ENCODE data around the gene FBXO11.
"Not testable (repeated sequence)": the region's sequence is repeated elsewhere in the genome, so short reads cannot be mapped to it uniquely, and the experiment has no call there.

The FBXO11 gene

DNA sequence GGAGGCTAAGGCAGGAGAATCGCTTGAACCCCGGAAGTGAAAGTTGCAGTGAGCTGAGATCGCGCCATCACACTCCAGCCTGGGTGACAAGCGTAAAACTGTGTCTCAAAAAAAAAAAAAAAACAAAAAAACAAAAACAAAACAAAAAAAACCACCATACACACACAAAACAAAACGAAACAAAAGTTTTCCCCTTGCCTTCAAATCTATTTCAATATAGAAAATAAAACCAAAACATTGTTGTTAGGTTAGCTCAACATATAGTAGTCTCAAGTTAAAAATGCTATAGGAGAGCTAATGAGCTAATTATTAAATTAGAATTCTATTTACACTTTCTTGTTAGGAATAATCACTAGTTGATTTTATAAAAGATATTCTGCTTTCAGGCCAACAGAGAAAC, 43.3 kb downstream of the FBXO11 start:
- DNase-seq (ENCODE audit: extremely low read depth in 1 of 2, low read depth in 1 of 2), result no peak

DNA sequence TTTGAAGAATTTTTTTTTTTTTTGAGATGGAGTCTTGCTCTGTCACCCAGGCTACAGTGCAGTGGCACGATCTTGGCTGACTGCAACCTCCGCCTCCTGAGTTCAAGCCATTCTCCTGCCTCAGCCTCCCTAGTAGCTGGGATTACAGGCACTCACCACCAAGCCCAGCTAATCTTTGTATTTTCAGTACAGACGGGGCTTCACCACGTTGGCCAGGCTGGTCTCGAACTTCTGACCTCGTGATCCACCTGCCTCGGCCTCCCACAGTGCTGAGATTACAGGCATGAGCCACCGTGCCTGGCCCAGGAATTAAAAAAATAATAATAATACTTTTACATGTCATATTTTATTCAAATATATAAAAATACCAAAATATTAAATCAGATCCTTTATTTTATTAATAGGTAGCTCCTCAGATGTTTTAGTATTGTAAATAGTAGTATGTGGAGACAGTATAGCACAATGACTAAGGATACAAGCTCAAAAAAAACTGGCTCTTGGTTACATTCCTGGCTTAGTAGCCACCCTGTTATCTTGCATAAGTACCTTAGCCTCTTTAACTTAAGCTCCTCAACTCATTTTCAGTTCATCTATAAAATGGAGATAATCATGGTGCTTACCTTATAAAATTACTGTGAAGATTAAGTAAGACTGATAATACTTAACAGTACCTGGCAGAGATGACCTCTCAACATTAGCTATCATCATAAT, 53.1 kb downstream of the FBXO11 start:
- not testable (repeated sequence) for DNase-seq (ENCODE audit: extremely low read depth in 1 of 2, low read depth in 1 of 2)

DNA sequence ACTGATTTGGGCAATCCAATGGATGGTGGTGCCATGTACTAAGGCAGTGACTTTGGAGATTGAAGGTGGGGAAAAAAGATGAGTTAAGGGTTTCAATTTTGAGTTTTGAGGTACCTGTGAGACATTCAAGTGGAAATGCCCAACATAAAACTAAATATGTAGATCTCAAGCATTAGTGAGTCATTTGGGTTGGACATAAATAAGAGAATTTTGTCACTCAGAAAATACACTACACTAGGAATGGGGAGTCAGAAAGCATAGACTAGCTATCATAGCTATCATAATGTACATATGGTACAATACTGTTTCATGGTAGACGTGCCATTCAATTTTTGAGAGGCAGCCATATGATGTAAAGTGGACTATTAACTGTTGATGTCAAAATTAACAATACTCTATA, 56.1 kb downstream of the FBXO11 start:
- DNase-seq (ENCODE audit: extremely low read depth in 1 of 2, low read depth in 1 of 2), result no peak

DNA sequence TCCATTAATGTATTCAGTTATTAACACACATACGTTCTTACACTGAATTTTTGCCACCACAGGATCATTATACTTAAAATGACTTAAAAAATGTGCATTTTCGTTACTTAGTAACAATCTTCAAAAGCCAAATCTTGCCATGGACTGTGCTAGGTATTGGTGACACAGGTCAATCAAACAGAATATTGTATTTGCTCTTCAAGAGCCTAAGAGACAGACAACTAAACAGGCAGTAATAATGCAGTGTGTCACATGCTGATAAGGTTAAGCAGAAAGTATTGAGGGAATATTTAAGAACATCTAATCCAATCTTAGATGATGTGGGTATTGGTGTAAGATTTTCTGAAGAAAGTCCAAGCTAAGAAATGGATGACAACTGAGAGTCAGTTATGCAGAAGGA, 56.9 kb downstream of the FBXO11 start:
- no peak for DNase-seq (ENCODE audit: extremely low read depth in 1 of 2, low read depth in 1 of 2)

DNA sequence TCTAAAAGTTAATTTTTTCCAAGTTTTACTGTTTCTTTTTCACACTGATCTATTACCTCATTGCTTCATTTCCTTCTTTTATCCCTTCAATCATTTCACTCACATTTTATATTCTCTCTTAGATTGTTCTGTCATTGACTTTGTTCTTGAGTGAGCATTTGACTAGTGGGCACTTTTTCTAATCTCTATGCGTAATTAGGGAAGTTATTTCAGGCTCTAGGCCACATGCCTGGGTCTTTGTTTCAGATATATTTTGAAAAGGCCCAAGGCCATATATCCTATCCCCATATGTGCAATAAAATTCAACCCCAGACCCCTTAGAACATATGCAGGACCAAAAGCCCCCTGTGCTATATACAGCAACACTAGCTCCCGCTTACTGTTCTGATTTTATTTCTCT, 62.1 kb downstream of the FBXO11 start:
- DNase-seq (ENCODE audit: extremely low read depth in 1 of 2, low read depth in 1 of 2), result no peak

DNA sequence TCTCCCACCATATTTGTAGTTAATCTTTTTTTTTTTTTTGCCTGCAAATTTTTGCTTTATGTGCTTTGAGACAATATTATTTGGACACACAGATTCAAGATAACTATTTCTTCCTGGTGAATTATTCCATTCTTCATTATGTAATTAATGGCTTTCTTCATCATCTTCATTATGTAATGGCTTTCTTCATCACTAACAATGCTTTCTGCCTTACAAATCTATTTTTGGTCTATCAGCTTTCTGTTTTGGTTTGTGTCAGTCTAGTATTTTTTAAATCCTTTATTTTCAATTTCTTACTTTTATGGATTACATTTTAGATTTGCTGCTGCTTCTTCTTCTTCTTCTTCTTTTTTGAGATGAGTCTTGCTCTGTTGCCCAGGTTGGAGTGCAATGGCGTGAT, 62.9 kb downstream of the FBXO11 start:
- DNase-seq (ENCODE audit: extremely low read depth in 1 of 2, low read depth in 1 of 2), result no peak

DNA sequence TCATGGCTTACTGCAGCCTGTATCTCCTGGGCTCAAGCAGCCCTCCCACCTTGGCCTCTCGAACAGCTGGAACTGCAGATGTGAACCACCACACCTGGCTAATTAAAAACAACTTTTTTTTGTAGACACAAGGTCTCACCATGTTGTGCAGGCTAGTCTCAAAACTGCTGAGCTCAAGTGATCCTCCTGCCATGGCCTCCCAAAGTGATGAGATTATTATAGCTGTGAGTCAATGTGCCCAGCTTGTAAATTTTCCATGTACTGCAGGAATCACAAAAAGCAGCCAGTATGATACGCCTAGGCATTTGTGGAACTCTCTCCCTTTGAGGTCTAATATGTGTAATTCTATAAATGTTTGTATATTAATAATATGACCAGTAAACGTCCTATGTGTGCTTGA, 63.5 kb downstream of the FBXO11 start:
- DNase-seq (ENCODE audit: extremely low read depth in 1 of 2, low read depth in 1 of 2), result no peak

DNA sequence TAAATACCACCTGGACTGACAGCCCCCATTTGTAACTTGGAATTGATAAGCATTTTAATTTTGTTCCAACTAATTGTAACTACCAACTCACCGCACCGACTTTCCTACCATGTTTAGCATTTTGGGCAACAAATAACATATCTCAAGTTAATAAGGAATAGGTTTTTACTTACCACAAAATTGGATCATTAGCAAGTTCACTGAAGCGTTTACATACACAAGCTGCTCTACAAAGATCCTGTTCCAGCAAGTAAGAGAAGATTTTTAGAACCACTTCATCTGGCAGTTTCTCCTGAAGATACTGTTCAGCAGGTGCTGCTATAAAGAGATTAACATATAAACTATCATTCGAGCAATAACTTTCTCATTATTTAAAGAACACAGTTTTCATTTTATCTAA, 67.6 kb downstream of the FBXO11 start:
- no peak for DNase-seq (ENCODE audit: extremely low read depth in 1 of 2, low read depth in 1 of 2)

DNA sequence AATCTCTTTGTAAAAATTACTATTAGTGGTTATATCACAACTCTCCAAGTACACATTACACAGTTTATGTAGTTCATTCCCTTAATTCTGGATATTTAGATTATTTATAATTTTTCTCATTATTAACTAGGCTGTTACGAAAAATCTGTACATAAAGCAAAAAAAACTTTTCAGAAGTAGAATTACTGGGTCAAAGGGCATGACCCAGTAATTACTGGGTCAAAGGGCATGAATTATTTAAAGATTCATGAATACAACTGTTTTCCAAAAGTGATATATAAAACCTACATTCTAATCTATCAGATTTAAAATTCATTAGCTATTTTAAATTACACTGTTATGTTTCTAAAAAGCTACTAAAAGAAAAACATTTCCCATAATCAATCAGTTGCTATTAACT, 68.0 kb downstream of the FBXO11 start:
- no peak for DNase-seq (ENCODE audit: extremely low read depth in 1 of 2, low read depth in 1 of 2)

DNA sequence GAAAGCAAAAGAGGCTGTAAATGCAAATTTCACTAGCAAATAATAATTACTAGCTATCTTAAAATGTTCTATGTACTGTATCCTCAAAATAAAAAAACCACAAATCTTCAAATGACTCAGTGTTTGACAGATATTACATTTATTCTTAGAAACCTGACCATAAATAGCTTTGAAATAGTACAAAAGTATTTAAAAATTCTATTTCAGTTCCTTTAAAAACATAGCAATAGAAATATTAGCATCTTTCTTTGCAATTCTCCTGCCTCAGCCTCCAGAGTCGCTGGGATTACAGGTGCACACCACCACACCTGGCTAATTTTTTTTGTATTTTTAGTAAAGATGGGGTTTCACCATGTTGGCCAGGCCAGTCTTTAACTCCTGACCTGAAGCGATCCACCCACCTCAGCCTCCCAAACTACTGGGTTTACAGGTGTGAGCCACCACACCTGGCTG, 72.8 kb downstream of the FBXO11 start:
- DNase-seq (ENCODE audit: extremely low read depth in 1 of 2, low read depth in 1 of 2), result no peak

DNA sequence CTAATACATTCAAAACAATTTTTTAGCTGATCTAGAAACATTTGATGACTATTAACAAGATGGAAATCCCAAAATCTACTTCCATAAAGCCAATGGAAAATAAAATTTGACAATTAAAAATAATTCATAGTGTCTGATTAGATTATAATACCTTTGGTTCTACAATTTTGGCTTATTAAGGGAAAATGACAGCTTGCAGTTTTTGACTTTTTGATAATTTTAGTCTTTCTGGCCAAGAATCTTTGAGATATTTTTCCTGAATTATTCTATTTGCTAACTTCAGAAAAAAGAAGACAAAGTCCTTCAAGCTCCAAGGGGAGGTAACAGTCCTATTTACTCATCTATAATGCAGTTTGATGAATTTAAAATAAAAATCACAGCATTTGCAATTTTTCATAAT, 83.8 kb downstream of the FBXO11 start:
- DNase-seq (ENCODE audit: extremely low read depth in 1 of 2, low read depth in 1 of 2), result no peak

DNA sequence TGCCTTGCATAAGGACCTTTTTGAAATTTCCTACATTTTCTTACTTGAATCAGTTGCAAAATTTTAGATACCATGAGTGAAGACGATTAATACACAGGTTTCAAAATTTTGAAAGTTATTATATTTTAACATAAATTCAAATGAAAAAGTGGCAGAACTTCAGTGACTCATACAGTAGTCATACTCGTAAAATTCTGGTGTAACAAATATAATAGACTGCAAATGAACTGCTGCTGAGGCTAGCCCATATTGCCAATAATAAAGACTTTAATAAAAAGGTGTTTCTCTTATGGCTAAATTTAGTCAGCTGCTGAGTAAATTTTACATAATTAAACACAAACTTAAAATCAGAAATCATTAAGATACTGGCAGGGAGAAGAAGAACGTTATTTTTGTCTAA, 86.5 kb downstream of the FBXO11 start:
- no peak for DNase-seq (ENCODE audit: extremely low read depth in 1 of 2, low read depth in 1 of 2)

DNA sequence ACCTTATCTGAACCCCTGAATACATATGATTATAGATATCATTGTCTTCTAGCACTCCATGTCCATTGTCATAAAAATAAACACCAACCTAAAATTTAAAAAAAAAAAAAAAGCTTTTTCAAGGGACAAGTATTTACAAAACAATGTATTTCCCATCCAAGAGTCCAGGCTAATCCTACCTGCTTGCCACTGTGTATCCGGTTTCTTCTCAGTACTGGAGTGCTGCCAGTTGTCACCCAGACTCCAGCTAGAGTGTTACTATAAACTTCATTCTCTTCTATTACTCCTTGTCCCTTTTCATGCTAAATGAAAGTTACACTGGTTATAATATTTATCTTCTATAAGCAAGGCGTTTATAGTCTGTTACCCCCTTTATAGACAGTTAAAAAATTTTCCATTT, 87.5 kb downstream of the FBXO11 start:
- DNase-seq (ENCODE audit: extremely low read depth in 1 of 2, low read depth in 1 of 2), result no peak

DNA sequence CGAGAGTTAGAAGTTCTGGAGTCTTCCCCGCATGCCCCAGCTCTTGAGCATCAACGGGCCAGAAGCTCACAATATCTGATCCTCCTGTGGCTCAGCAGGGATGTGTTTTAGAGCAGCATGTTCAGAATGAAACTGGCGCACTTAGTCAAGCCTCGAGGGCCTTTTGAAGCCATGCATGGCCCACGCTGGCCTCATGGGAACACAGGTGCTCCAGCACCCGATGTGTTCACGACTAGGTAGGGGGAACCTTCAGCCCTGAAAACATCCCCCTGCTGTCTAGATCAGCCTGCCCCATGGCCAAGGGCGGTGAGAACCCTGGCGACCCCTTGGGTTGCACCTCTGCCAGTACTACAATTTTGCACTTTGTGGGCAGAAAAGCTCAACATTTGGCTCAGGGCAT, 90.5 kb downstream of the FBXO11 start:
- DNase-seq (ENCODE audit: extremely low read depth in 1 of 2, low read depth in 1 of 2), result no peak

DNA sequence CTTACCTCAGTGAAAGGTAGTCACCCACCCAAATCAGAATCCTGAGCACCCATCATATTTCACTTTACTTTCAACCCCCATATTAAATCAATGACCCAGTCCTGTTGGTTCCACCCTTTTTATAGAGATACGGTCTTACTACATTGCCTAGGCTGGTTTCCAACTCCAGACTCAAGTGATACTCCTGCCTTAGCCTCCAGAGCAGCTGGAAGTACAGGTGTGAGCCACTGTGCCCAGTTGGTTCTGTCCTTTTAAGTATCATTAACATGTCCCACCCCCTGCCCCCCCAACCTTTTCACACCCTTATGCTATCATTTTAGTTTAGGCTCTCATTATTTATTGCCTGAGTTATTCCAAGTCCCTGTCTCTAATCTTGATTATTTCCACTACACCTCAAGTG, 94.6 kb downstream of the FBXO11 start:
- DNase-seq (ENCODE audit: extremely low read depth in 1 of 2, low read depth in 1 of 2), result no peak

DNA sequence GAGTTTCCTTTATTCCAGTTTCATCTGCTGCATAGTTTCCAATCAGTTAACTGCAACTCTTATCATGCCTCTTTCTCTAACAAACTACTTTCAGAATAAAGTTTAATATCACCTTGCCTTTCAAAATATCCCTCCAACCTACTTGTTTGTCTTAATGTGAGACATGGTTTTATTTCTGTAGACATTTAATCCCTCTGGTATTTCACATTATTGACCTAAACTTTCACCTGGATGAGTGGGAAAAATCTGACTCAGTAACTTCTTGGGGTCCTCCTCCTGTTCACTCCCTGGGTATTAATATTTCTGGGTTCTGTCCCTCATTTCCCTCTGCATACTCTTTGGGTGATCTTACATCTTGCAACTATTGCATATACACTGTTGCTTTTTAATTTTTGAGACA, 95.4 kb downstream of the FBXO11 start:
- no peak for DNase-seq (ENCODE audit: extremely low read depth in 1 of 2, low read depth in 1 of 2)

DNA sequence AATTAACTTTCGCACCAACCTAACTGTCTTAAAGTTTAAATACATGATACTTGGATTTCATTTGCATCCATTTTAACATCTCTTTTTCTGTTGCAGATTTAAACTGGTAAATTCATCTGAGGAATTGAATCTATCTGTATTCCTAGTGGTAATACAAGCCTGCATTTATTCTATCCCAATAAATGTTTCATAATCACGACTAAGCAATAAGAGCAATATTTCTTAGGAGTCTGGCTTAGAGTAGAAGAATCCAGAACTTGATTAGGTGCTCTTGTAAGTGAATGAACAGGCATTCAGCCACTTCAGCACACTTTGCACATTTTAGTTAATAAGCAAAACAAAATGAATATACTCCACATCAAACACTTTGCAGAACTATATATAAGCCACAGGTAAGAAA, 96.4 kb downstream of the FBXO11 start:
- DNase-seq (ENCODE audit: extremely low read depth in 1 of 2, low read depth in 1 of 2), result no peak

DNA sequence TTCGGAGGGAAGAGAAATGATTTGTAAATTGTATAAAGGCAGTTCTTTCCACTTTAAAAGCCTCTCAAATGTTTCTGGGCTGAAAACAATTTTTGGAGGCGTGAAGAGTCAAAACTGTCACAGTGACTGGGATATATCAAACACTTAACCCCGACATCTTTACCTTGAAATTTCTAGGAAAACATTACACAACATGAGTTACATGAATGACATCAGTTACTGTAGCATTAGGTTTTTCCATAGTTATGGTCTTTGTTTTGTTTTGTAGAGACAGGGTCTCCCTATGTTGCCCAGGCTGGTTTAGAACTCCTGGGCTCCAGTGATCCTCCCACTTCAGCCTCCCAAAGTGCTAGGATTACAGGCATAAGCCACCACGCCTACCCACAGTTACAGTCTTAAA, 97.7 kb downstream of the FBXO11 start:
- no peak for DNase-seq (ENCODE audit: extremely low read depth in 1 of 2, low read depth in 1 of 2)

DNA sequence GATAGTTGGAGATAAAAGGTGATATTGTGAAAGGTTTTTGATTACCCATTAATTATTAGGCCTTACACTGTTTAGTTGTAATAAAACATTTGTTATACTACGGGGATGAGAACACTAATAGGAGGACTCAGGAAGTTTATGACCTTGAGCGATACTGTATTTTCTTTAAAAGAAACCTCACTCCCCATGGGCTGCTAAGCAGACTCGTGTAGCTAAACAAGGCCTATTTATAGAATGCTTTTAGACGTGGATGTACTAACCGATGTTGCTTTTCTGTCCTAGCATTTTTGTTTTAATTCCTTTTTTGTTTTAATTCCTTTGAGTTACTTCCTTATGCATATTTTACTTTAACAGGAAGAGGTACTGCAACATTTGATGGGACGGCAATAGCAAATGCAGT, 100.4 kb downstream of the FBXO11 start:
- no peak for DNase-seq (ENCODE audit: extremely low read depth in 1 of 2, low read depth in 1 of 2)

DNA sequence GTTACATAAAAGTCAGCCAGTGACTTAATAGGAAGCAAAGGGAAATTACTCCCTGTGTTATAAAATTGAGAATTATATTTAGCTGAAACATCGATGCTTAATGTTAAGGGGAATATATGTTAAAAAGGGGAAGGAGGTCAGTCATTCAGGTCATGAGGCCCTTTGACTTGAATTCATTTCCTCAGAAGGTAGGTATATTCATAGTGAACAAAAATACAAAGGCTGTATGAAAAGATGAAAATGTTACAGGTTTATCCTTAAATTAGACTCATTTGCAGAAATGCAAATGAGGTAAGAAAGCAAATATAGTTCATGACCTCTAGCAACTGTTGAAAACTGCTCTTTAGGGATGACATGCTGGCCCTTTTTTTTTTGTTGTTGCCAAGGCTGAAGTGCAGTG, 102.5 kb downstream of the FBXO11 start:
- DNase-seq (ENCODE audit: extremely low read depth in 1 of 2, low read depth in 1 of 2), result no peak

DNA sequence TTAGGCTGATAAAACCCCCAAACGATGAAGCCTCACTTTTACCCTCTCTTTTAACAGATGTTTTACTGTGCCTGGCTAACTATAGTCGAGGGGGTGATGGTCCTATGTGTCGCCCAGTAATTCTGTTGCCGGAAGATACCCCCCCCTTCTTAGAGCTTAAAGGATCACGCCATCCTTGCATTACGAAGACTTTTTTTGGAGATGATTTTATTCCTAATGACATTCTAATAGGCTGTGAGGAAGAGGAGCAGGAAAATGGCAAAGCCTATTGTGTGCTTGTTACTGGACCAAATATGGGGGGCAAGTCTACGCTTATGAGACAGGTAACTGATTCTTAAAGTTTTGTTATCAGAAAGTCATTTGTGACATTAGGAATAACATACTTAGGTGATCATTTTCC, 102.9 kb downstream of the FBXO11 start:
- no peak for DNase-seq (ENCODE audit: extremely low read depth in 1 of 2, low read depth in 1 of 2)

DNA sequence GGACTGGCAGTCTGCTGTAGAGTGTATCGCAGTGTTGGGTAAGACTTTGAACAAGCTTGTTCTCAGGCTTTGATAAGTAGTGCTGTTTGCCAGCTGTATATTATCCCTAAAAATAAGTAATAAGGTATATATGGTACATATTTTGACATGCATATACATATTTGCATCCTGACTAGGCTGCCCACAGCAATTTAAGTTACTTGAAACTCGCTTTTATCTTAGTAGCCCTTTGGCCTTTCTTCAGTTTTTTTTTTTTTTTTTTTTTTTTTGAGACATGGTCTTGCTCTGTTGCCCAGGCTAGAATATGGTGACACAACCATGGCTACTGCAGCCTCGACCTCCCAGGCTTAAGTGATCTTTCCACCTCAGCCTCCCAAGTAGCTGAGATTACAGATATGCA, 105.2 kb downstream of the FBXO11 start:
- DNase-seq (ENCODE audit: extremely low read depth in 1 of 2, low read depth in 1 of 2), result no peak

DNA sequence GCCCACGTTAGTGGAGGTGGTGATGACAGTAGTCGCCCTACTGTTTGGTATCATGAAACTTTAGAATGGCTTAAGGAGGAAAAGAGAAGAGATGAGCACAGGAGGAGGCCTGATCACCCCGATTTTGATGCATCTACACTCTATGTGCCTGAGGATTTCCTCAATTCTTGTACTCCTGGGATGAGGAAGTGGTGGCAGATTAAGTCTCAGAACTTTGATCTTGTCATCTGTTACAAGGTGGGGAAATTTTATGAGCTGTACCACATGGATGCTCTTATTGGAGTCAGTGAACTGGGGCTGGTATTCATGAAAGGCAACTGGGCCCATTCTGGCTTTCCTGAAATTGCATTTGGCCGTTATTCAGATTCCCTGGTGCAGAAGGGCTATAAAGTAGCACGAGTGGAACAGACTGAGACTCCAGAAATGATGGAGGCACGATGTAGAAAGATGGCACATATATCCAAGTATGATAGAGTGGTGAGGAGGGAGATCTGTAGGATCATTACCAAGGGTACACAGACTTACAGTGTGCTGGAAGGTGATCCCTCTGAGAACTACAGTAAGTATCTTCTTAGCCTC, 107.2 kb downstream of the FBXO11 start:
- no peak for DNase-seq (ENCODE audit: extremely low read depth in 1 of 2, low read depth in 1 of 2)

Data from activated CD8-positive, alpha-beta memory T cell treated with anti-CD3 and anti-CD28 coated beads for 1 hour (primary cell).